H9 (cell line): ENCODE data around the gene UST. TPM values are rescaled to one million over a fixed set of nuclear protein-coding genes. Genes with fewer than 3 reads are reported as not detected.
A peak's percentile ranks its signal among the peaks of the same experiment; 100 is the strongest.

ENCODE experiments used
- DNase-seq: peaks from one replicate; pipeline ENCODE4 v3.0.0-alpha.2; 2017
- H2AFZ ChIP-seq: one replicate; pipeline ENCODE4 v1.6.1; 2013; ENCODE audit warnings: mild to moderate bottlenecking, low read length, control low read depth, moderate library complexity
- H2AK5ac ChIP-seq: 2 replicates; pipeline ENCODE4 v1.6.1; 2013; ENCODE audit warnings: low read length, control low read depth, mixed read lengths; ENCODE audit not compliant: insufficient read length
- H2BK120ac ChIP-seq: one replicate; pipeline ENCODE4 v1.6.1; 2013; ENCODE audit warnings: low read depth, mild to moderate bottlenecking, low read length, control low read depth, inconsistent platforms; ENCODE audit not compliant: poor library complexity, severe bottlenecking
- H2BK12ac ChIP-seq: 2 replicates; pipeline ENCODE4 v1.6.1; 2013; ENCODE audit warnings: low read length, control low read depth, mixed read lengths, low read depth; ENCODE audit not compliant: insufficient read length
- H2BK15ac ChIP-seq: 2 replicates; pipeline ENCODE4 v1.6.1; 2013; ENCODE audit warnings: low read depth, low read length, control low read depth
- H2BK20ac ChIP-seq: one replicate; pipeline ENCODE4 v1.6.1; 2013; ENCODE audit warnings: low read depth, mild to moderate bottlenecking, low read length, control low read depth, inconsistent platforms; ENCODE audit not compliant: poor library complexity, severe bottlenecking
- H2BK5ac ChIP-seq: 2 replicates; pipeline ENCODE4 v1.6.1; 2013; ENCODE audit warnings: low read length, control low read depth, mixed read lengths; ENCODE audit not compliant: insufficient read length
- H3K14ac ChIP-seq: 2 replicates; pipeline ENCODE4 v1.6.1; 2013; ENCODE audit warnings: low read length, control low read depth; ENCODE audit not compliant: insufficient read depth
- H3K18ac ChIP-seq: 2 replicates; pipeline ENCODE4 v1.6.1; 2013; ENCODE audit warnings: low read depth, mild to moderate bottlenecking, mixed read lengths, low read length, control low read depth; ENCODE audit not compliant: insufficient read length
- H3K23ac ChIP-seq: 2 replicates; pipeline ENCODE4 v1.6.1; 2013; ENCODE audit warnings: low read length, control low read depth, mixed read lengths, low read depth; ENCODE audit not compliant: insufficient read length
- H3K23me2 ChIP-seq: 2 replicates; pipeline ENCODE4 v1.6.1; 2013; ENCODE audit warnings: low read depth, mild to moderate bottlenecking, mixed read lengths, low read length, control low read depth; ENCODE audit not compliant: insufficient read length, poor library complexity, severe bottlenecking
- H3K27ac ChIP-seq: 2 replicates; pipeline ENCODE4 v1.5.1; 2013; ENCODE audit warnings: low read length, control low read depth, mixed read lengths, low read depth; ENCODE audit not compliant: insufficient read length
- H3K27me3 ChIP-seq: 2 replicates; pipeline ENCODE4 v1.6.1; 2013; ENCODE audit warnings: low read length, control low read depth, inconsistent platforms; ENCODE audit not compliant: insufficient read depth
- H3K4ac ChIP-seq: 2 replicates; pipeline ENCODE4 v1.6.1; 2013; ENCODE audit warnings: low read depth, mild to moderate bottlenecking, control low read depth, inconsistent platforms, low read length, moderate library complexity
- H3K4me1 ChIP-seq: 2 replicates; pipeline ENCODE4 v1.6.1; 2013; ENCODE audit warnings: low read length, control low read depth, inconsistent platforms; ENCODE audit not compliant: insufficient read depth
- H3K4me2 ChIP-seq: 2 replicates; pipeline ENCODE4 v1.6.1; 2013; ENCODE audit warnings: low read length, control low read depth, mixed read lengths; ENCODE audit not compliant: insufficient read length, insufficient read depth
- H3K56ac ChIP-seq: 2 replicates; pipeline ENCODE4 v1.6.1; 2013; ENCODE audit warnings: low read depth, mild to moderate bottlenecking, mixed read lengths, low read length, control low read depth; ENCODE audit not compliant: insufficient read length
- H3K79me1 ChIP-seq: 2 replicates; pipeline ENCODE4 v1.6.1; 2013; ENCODE audit warnings: low read depth, mild to moderate bottlenecking, moderate library complexity, low read length, control low read depth, inconsistent platforms; ENCODE audit not compliant: insufficient read depth, poor library complexity, severe bottlenecking
- H3K79me2 ChIP-seq: 2 replicates; pipeline ENCODE4 v1.6.1; 2013; ENCODE audit warnings: low read length, control low read depth, inconsistent platforms; ENCODE audit not compliant: insufficient read depth
- H3K9ac ChIP-seq: 2 replicates; pipeline ENCODE4 v1.6.1; 2013; ENCODE audit warnings: low read length, control low read depth, mixed read lengths; ENCODE audit not compliant: insufficient read length; ENCODE audit errors: extremely low read depth
- H3K9me3 ChIP-seq: one replicate; pipeline ENCODE4 v1.6.1; 2013; ENCODE audit warnings: low read depth, low read length, inconsistent platforms; ENCODE audit not compliant: control insufficient read depth
- H3T11ph ChIP-seq: one replicate; pipeline ENCODE4 v1.6.1; 2013; ENCODE audit warnings: mild to moderate bottlenecking, low read length, control low read depth, inconsistent platforms
- H4K20me1 ChIP-seq: one replicate; pipeline ENCODE4 v1.6.1; 2013; ENCODE audit not compliant: control insufficient read depth, insufficient read length, insufficient read depth
- H4K5ac ChIP-seq: 2 replicates; pipeline ENCODE4 v1.6.1; 2013; ENCODE audit warnings: low read depth, mild to moderate bottlenecking, mixed read lengths, low read length, control low read depth; ENCODE audit not compliant: insufficient read length
- H4K8ac ChIP-seq: replicated peaks from 2 replicates; pipeline ENCODE4 v1.6.1; 2013; ENCODE audit warnings: low read length, control low read depth, mixed read lengths, low read depth; ENCODE audit not compliant: insufficient read length
- H4K91ac ChIP-seq: 2 replicates; pipeline ENCODE4 v1.6.1; 2013; ENCODE audit warnings: low read depth, mild to moderate bottlenecking, moderate library complexity, mixed read lengths, low read length, control low read depth; ENCODE audit not compliant: insufficient read length
- H3K27ac Mint-ChIP-seq, 3 experiments: 2 replicates in 2 of 3; 3 replicates in 1 of 3; pipeline ENCODE4 v1.8.0; 2020 to 2021; ENCODE audit warnings: mixed read lengths in 3 of 3, mild to moderate bottlenecking in 1 of 3, moderate library complexity in 1 of 3
- H3K27me3 Mint-ChIP-seq: 2 replicates; pipeline ENCODE4 v1.8.0; 2021; ENCODE audit warnings: low read depth, mild to moderate bottlenecking, moderate library complexity, mixed read lengths
- H3K36me3 Mint-ChIP-seq, 3 experiments: 2 replicates in 2 of 3; 3 replicates in 1 of 3; pipeline ENCODE4 v1.8.0; 2020 to 2021; ENCODE audit warnings: low read depth in 3 of 3, mixed read lengths in 3 of 3; ENCODE audit not compliant: insufficient read depth in 1 of 3
- H3K4me1 Mint-ChIP-seq, 2 experiments: 2 replicates each; pipeline ENCODE4 v1.8.0; 2020; ENCODE audit warnings: mixed read lengths in 2 of 2
- H3K4me3 Mint-ChIP-seq, 2 experiments: 2 replicates in 1 of 2; 3 replicates in 1 of 2; pipeline ENCODE4 v1.8.0; 2020 to 2021; ENCODE audit warnings: mild to moderate bottlenecking in 2 of 2, mixed read lengths in 2 of 2, moderate library complexity in 1 of 2
- H3K9me3 Mint-ChIP-seq, 2 experiments: 2 replicates in 1 of 2; 3 replicates in 1 of 2; pipeline ENCODE4 v1.8.0; 2020; ENCODE audit warnings: mild to moderate bottlenecking in 2 of 2, mixed read lengths in 2 of 2, moderate library complexity in 1 of 2
- CTCF ChIP-seq: fragments of 200-600 bp; sonication (generic); conservative IDR thresholded peaks from 3 replicates; pipeline ENCODE4 v1.8.0; 2021; ENCODE audit warnings: antibody characterized with exemption, mild to moderate bottlenecking
- WGBS: extraction: QIAGEN DNeasy Blood & Tissue Kit; methylation state at CpG from one replicate; pipeline ENCODE4 v1.1.7; 2013; ENCODE audit warnings: missing lambda C conversion rate, low lambda C conversion rate, mixed read lengths; ENCODE audit not compliant: insufficient read length; ENCODE audit errors: extremely low coverage; 5-methylcytosine and 5-hydroxymethylcytosine counted together
- total RNA-seq: library from RNA; stranded (reverse); gene quantifications from 2 replicates; pipeline ENCODE4 v1.2.1, GENCODE V29; 2021

Gene UST
- total RNA-seq, 1 experiment from 2014 or later = 14.4 TPM

- H3T11ph ChIP-seq = no peak overlapping the region
- peaks cover 9 to 21% of the 10 kb centered on the region in 2 experiments for H3K4me1 Mint-ChIP-seq
- H3K79me2 ChIP-seq = peaks cover 7% of the 10 kb centered on the region; the same call in 1 of the 2 replicates
- H2BK5ac ChIP-seq = no peak overlapping the region
- no peak overlapping the region for H3K27ac ChIP-seq
- H3K27me3 ChIP-seq = no peaks in the 10 kb centered on the region
- no peak overlapping the region for H3K4me3 Mint-ChIP-seq
- no peak for TF ChIP-seq CTCF
- no peak overlapping the region for H3K4ac ChIP-seq
- no peak overlapping the region for H2BK20ac ChIP-seq
- H4K5ac ChIP-seq = no peak overlapping the region
- H3K9me3 Mint-ChIP-seq = peaks cover 0 to 1% of the 10 kb centered on the region in 2 experiments; a peak in 1 of 5 replicates
- no peaks in the 10 kb centered on the region for H4K20me1 ChIP-seq
- no peak overlapping the region for H3K23ac ChIP-seq
- no peak for DNase-seq
- H3K18ac ChIP-seq = no peak overlapping the region
- H3K4me1 ChIP-seq = peaks cover 8% of the 10 kb centered on the region; the same call in 1 of the 2 replicates
- peak overlapping the region in 1 of 3 experiments; percentile 11; a peak in 1 of 7 replicates for H3K27ac Mint-ChIP-seq
- no peak overlapping the region for H4K91ac ChIP-seq
- no peak overlapping the region for H4K8ac ChIP-seq
- peaks cover 7% of the 10 kb centered on the region for H3K79me1 ChIP-seq
- no peaks in the 10 kb centered on the region for H3K9me3 ChIP-seq
- no peak overlapping the region for H2BK15ac ChIP-seq
- H3K9ac ChIP-seq = no peak overlapping the region
- no peaks in the 10 kb centered on the region for H3K23me2 ChIP-seq
- H3K36me3 Mint-ChIP-seq = peaks cover 4 to 13% (median 13%) of the 10 kb centered on the region in 3 experiments; a peak in 5 of 7 replicates
- H3K14ac ChIP-seq = no peak overlapping the region
- no peak overlapping the region for H3K56ac ChIP-seq
- no peak overlapping the region for H3K4me2 ChIP-seq
- H2BK12ac ChIP-seq = no peak overlapping the region
- no peak overlapping the region for H2AK5ac ChIP-seq
- no CpG with 5 or more reads among the region's 2 CpGs for WGBS
- H3K27me3 Mint-ChIP-seq = no peaks in the 10 kb centered on the region
- no peak overlapping the region for H2BK120ac ChIP-seq
- H2AFZ ChIP-seq = no peak overlapping the region
These were observed 136.4 kb downstream of the UST start for GRCh38 chr6:148883270-148883669.
